HG03175 (cell line): ENCODE data around the gene ZNF263.
A peak's percentile ranks its signal among the peaks of the same experiment; 100 is the strongest.

Experiments
- ATAC-seq: cut with Tn5 transposase; IDR thresholded peaks from one replicate; pipeline ENCODE4 v1.9.1; 2021; ENCODE audit warnings: mild to moderate bottlenecking, moderate library complexity; ENCODE audit not compliant: unreplicated experiment

ZNF263 gene

DNA sequence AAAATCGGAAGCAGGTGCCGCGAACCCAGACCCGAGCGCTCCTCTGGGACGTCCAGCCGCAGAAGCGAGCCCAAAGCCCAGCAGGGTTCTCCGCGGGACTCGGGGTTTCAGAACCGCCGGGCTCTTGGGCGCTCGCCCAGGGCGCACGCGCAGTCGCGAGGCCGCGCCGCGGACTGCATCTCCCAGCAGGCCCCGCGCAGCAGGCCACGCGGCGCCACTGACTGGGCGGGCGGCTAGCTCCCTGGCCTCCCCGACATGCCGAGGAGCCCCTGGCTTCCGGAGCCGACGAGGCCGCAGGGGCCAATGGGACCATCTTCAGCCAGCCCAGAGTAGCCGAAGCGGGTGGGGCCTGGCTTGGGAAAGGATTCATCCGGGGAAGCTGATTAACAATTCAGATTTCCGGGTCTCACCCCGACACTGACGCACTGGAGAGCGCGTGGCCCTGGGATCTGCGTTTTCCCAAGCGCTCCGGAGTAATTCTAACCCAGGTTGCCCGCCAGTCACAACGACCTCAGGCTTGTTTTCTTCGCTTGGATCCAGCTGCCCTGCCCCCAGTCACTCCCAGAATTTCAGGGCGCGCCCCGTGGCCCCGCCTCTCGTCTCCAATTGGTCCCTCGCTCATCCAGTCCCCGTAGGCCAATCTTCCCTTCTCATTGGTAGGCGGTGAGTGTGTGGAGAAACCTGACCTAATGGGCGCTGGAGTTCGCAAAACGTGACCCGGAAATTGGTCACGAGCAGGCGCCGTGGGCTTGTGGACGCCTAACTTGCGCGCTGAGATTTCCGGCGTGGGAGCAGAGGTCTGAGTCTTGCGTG, at the start of gene ZNF263:
Gene ZNF263, plus strand, starts transcription at position 762 of the 813 bp plus-strand sequence. CDS start 328 bp downstream, outside the sequence.
- peak; percentile 81 for ATAC-seq

DNA sequence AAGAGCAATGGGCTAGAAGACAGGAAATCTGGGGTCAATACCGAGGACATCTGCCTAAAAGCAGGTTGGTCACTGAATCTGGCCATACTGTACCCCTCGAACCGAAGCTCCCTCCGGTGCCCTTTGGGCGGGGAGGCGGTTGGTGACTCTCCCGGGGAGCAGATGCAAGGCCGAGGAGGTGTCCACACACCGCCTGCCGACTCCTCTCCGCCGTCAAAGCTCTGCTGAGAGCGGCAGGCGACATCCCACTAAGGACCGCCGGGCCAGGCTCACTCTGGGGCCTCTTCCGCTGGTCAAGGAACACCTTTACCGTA, 48.8 kb upstream of the ZNF263 start:
- ATAC-seq = no peak

DNA sequence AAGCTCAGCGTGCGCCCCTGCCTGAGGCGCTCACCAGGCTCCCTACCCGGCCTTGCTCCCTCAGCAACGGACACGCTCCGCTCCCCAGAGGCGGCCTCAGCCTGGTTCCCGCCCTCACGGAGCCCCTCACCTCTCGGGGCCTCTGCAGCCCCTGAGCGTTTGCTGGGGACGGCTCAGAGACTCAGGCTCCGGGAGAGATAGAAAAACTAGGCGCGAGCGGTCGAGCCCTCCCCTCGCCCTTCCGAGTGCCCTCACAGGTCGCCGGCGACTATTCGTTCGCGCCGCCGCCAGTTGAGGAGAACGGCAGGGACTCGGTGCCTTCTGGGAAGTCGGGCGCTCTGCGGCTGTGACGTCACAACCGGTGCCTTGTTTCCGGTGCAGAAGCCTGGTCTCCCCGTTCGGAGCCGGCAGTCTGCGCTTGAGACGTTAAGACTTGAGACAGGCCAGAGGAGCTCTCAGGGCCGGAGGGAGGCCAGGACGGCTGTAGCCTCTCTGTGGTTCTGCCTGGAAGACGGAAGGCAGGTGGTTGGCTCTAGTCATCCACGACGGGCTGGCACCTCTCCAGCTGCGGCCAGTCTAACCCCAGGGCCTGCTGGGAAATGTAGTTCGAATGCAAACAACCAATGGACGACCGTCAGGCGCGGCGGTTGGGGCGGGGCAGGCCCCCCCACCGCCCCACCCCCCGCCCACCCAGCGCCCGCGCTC, 48.3 kb upstream of the ZNF263 start, which contains the start of gene ZNF200:
Gene ZNF200, minus strand, starts transcription at position 302 of the 705 bp plus-strand sequence. CDS start 1,403 bp downstream, outside the sequence.
- ATAC-seq = peak; percentile 90

DNA sequence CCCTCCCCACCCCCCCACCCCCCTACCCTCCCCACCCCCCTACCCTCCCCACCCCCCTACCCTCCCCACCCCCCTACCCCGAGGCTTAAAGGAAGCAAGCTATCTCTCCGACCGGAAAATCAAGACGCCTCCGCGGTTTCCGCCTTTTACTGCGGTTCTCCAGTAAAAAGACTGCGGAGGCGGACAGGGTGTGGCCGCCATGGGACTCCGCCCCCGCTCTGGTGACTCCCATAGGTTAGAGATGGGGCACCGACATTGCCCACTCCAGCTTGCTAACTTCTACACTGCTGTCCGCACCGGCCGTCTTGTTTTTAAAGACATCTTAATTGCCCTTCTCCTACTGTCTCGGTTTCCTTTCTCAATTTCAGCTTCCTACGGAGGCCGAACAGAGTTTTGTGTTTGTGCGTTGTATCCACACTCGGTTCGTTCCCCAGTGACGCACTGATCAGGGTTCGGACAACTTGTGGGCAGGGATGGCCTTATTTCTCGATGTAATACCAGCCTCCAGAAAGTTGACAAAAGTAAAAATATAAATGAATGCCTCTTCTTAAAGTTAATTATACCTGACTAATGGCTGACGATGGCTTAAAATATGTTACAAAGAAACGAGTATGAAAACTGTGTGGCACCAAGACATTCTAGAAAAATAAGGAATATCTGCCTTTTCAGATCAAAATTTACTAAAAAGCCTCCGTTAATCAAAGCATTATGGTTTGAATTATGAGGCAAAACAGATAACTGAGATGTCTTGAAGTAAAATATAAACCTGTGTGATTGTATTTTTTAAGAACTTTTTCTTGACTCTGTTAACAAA, 47.2 kb upstream of the ZNF263 start:
- no peak for ATAC-seq

DNA sequence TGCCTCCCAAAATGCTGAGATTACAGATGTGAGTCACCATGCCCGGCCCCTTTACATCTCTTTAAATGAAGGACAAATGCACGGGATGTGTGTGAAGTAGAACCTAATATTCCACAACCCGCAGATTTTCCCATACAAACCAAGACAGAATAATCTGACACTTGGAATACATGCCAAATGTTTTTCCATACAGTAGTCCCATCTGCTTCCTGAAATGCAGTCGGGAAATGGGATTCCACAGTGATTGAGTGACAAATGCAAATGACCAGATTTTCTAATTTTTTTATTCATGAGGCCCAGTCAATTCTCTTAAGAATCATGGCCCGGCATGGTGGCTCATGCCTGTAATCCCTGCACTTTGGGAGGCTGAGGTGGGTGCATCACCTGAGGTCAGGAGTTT, 41.5 kb upstream of the ZNF263 start:
- no peak for ATAC-seq

DNA sequence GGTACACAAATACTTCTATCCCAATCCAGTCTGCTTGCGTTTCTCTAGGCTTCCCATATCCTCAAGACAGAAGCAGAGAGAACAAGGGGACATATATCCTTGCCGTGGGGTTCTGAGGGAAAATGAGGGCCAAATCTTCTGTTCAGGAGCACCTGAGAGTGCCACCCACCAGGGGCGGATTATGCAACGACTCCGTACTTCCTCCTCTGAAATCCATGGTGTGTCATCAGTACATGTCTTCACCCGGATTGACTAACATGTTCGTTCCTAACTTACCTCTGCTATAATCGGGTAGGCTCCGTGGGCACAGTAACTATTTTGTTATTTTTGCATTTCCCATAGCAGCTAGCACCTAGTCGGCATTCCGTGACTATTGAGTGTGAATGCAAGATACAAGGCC, 40.6 kb upstream of the ZNF263 start:
- ATAC-seq = no peak

DNA sequence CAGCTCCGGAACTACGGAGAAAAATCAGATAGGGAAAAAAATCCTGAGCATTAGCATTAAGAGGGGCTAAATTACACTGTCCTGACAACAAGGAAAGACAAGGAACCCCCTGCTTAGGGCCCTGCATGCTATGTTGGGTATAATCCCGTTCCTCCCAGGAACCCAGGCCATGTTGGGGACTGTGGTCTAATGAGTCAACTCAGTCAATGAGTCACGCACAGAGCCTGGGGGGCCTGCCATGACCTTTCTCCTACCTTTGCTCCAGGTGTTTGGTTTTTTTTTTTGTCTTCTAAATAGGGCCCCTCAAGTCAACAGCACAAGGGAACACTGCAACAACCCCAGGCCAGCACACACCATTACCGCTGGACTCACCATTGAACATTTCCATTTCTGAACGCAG, 39.4 kb upstream of the ZNF263 start:
- ATAC-seq = no peak

DNA sequence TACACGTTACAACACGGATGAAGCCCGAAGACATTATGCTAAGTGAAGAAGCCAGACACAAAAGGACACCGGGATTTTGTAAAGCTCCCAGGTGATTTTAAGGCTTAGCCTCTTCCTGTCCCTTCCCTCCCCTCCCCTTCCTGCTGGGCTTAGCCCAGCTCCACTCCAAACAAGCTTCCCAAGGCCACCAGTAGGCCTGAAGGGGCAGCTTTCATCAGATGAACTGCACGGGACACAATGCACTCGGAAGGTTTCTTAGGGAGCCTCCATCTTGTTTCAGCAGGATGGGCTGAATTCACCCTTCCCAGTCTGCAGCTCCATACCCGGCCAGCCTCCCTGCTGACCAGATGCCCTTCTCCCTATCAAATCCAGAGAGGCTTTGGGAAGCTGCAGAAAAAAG, 37.3 kb upstream of the ZNF263 start:
- no peak for ATAC-seq

DNA sequence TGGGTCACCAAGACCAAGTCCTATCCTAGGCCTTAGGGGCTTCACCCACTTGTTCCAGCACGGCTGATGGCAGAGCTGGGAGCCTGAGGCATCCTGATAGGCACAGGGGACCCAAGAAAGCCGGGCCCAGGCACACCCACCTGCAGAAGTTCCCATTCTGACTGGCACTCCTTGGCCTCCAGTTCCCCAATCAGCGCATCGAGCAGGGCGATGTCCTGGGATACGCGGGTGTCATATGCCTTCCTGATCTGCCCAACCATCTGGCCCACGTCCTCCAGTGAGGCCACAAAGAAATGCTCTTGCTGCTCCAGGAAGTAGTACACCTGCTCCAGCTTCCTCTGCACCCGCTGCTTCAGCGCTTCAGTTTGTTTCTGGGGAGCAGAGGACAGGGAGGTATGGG, 36.4 kb upstream of the ZNF263 start:
- ATAC-seq = no peak

DNA sequence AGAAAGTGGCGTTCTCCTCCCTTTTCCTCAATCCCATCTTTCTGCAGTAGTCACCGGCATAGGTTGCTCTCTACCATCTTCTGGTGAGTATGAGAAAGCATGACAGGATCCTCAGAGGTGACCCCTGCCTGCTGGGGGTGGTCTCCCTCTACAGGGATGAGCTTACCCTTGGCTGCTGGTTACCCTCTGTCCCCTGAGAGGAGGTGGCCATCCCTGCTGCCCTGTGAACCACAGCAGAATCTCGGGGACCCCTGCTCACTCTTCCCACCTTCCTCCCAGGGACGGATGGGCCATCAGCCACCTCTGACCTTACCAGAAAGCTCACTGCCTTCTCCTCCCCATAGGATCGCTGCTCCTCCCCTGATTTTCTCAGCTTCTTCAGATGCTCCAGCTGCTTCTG, 34.7 kb upstream of the ZNF263 start:
- no peak for ATAC-seq

DNA sequence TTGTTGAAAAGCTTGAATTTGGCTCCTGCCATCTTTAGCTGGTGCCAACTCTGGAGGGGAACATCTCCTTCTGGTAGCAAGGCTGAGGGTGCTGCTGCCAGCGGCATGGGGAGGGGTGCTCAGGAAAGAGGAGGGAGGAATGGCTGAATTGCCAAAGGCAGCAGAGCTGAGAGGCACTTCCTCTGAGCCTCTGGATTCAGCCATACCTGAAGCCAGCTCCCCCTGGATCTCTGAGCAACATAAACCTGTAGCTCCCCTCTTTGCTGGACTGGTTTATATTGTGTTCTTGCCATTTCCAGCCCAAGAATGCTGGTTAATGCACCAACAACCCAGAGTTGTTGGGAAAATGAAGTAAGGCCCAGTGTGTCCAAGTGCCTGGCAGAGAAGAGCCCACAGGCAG, 34.3 kb upstream of the ZNF263 start:
- no peak for ATAC-seq

DNA sequence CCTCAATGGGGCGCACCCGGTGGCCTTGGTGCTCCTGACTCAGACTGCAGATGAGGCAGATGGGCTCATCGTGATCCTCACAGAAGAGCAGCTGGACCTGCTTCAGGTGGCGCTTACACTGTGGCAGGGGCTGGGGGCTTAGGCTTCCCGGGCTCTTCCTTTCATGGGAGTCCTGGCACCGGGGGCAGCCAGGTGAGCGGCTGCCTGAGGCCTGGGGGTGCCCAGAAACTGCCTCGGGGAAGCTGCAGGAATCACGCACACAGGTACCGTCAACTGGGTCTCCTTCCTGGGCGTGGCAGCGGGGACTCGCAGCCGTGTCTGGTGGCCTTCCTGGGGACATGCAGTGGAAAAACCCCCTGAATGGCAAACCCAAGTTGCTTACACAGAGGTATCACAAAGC, 33.8 kb upstream of the ZNF263 start:
- no peak for ATAC-seq

DNA sequence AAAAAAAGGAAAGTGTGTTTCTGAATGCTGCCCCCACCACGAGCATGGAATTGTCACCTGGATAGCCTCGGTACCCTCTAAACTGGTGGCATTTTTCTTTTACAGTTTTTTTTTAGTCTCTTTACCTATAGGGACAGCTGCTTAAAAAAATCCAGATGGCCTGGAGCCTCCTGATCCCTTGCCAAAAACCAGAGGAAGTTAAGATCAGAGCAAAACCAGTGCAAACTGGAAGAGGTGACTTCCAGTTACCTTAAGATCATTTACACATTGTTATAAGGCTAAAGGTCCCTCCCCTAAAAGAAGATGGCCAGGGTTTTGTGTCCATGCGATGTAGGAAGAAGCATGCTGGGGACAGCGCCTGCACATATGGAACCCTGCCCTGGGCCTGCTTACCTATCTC, 30.3 kb upstream of the ZNF263 start:
- ATAC-seq = no peak

DNA sequence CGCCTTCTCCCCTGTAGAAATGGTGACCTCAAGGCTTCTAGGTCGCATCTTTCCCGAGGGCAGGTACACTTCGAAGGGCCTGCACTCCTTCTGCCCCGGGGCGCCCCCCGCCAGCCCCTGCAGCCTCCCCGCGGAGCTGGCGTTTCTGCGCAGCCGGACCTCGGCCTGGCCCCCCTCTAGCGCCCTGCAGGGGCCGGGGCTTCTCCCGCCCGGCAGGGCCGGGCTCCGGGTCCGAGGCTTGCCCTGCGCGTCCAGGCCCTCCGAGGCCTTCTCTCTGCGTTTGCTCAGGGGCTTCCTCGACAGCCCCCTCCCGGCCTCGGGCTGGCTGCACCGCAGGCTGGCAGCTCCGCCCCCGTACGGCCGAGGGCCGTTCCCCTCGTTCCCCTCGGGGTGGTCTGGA, 29.0 kb upstream of the ZNF263 start:
- ATAC-seq = no peak

DNA sequence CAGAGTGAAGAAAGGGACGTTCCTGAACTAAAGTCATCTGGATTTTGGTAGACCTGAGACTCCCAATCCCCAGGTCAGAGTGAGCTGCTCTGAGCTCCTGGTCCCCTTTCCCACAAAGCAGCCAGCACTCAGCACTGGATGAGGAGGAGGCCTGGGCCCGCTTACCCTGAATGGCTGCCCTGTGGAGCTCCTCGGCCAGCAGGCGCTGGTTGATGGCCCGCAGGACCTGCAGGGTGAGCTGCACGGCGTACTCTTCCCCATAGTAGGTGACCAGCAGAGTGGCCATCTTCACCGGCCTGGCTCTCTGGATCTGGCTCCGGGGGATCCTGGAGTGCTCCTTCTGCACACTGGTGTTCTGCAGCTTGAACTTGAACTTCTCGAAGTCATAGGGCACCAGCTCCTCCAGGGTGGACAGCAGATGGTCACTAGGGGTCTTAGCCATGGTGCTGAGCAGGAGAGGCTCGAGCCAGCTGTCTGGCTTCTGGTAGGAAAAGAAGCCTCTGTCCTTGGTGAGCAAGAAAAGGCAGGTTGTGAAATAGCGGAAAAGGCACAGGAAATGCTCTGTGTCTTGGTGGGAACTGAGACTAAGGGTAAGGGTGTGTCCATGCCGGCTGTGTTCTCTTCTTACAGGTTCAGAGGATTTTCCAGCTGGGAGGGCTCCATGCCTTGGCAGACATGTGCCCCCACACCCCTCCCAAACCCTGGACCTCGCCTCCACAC, 27.0 kb upstream of the ZNF263 start, which contains the start of gene MEFV:
Gene MEFV, minus strand, starts transcription at position 488 of the 720 bp plus-strand sequence. Its CDS starts 46 bp downstream, at position 442.
- no peak for ATAC-seq

DNA sequence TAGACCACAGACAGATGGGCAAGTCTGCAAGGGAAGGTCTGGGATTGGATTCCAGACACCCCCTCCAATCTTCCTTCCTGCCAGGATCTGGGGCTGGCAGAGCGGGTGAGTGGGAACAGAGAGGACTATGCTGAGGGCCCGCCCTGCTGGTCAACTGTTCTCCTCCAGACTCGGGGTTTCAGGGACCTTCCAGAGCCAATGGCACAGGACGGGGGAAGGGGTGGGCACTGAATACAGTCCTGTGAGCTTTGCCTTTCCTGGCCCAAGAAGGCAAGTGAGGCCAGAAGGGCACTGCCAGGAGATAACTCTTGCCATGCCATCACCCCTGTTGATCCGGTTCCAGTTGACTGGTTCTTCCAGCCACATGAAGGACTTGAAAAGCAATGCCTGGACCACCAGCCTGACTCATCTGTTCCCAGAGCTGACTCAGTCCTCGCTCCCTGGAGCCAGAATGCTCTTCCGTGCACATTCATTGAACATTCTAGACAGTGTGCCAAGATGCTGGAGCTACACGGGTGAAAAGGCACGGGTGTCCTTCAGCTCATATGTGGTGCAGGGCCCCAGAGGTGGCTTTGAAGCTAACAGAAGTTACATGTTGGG, 26.3 kb upstream of the ZNF263 start:
- ATAC-seq = no peak

DNA sequence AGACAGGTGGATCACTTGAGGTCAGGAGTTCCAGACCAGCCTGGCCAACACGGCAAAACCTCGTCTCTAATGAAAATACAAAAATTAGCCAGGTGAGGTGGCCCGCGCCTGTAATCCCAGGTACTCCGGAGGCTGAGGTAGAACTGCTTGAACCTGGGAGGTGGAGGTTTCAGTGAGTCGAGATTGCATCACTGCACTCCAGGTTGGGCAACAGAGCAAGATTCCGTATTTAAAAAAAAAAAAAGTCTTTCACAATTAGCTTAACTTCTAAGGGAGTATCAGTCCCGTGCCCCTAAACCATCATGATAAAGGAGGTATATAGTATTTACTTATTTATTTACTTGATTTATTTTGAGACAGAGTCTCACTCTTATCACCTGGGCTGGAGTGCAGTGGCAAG, 23.5 kb upstream of the ZNF263 start:
- ATAC-seq = no peak

DNA sequence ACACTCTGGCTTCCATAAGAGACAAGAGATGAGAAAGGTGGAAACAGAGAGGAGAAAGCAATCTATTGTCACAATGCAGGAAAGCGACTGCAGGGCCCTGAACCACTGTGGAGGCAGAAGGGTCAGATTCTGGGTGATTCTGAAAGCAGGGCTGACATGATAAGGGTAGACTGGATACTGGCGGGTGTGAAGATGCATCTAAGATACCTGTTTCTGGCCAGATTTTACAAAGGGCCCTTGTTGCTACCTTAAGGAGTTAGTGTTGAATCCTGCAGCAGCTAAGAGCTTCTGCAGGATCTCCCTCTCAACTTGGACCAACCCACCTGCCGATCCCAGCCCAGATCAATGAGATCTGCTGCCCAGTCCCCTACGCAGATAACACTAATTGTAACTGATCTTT, 20.8 kb upstream of the ZNF263 start:
- no peak for ATAC-seq

DNA sequence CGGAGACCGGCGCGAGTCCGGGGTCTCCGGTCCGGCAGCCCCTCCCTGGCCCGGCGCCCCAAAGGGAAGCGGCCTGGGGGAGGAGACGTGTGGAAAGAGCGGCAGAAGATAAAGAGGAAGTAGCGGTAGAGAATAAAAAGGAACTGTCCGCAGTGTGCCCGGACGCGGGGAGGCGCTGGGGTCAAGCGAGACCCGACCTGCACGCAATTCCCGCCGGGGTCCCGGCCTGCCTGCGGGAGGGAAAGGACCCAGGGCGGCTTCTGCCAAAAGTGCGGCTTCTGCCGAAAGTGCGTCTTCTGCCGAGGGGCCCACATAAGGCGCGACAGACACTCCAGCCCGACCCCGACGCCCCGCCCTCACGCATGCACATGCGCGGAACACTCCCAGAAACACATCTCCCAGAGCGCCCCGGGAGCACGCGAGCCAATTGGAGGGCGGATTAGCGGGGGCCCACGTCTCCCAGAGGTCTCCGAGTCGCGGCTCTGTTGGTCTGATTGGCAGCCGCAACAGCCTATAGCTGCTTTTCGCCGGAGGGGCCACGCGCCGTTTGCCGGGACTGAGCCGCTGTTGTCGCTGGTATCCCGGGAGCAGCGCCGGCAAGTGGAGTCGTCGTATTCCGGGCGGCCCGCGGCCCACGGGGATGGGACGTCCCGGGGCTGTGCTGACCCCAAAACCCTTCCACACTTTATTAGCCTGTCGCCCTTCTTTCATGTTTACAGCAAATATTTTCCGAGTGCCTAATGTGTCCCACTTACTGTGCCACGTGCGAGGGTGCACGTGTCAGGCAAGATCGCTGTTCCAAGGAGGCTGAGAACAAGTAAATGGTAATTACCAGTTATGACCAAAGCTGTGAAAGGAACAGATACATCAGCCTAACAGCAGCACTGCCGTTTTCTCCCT, 18.9 kb upstream of the ZNF263 start:
- ATAC-seq = peak; percentile 87
